ENCODE data around the gene FMNL2.

Gene FMNL2

GRCh38 chr2:152339556-152340286 is 4.7 kb downstream of the FMNL2 start:
- no peak for DNase-seq

DNA sequence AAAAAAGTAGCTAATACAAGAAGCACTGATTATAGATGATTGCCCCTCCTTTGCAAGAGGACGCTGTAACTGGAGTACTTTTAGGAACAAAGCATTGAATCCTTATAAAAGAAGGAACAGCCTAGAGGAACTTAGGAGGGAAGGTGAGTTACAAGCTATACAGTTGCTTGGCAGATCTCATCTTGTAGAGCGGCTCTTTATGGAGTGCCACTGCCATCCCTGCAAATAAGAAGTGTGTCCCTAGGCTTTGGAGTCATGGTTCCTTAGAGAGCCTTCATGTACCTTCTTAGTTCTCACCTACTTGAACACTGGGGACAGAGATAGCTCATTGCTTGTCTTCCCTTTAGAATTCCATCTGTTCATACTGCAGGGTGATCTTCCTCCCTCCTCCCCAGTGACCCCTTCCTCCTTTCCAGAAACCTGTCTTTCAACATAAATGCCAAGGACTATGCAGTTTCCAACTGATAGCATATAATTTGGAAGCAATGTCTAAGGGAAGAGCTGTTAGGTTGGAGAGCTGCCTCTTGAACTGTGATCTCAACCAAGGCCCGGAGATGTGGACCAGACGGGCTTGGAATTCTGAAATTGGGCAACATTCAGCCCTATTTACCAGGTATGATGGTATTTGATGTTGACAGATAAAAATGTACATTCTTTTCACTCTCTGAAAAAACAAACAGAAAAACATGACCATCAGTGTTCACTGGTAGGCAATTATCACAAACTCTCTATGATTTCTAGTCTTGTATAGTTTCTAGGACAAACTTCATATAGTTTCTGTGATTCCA is 7.5 kb downstream of the FMNL2 start:
- DNase-seq, result no peak

DNA sequence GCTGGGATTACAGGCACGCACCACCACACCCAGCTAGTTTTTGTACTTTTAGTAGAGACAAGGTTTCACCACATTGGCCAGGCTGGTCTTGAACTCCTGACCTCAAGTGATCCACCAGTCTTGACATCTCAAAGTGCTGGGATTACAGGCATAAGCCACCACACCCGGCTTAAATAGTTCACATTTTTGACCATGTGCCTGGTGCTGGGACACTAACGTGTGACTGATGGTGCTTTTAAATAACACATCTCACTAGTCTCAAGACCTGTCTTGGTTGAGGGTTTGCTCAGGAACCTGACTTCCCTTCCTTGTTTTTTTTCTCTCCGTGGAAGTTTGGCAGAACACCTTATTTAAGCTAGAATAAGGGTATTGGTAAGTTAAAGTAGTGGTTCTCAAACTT is 8.5 kb downstream of the FMNL2 start:
- no peak for DNase-seq

DNA sequence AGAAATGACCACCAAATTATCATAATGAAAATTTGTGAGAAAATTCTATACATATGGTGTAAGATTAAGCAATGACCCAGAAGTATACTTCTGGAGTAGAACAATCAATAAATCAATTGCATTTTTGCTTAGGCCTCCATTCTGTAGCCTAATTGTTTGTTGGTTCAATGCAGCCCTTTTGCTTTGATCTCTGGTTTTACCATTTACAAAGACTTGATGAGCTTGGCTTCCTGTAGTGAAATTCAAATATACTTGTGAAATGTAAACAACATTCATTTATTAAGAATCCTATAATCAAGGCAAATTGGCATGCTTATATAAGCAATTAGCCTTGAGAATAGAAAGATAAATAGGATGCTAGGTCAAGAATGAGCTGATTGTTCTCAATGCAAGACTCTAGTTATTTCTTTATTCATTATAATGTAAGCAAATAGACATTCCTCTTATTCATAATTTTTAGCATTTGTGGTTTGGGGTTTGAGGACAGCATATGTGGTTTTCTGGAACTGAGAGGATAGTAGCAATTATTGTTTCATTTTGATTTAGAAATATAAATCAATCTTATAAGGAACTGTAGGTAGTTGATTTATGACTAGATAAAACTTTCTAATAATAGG is 9.7 kb downstream of the FMNL2 start:
- no peak for DNase-seq

GRCh38 chr2:152347076-152347475 is 12.1 kb downstream of the FMNL2 start:
- no peak for DNase-seq

DNA sequence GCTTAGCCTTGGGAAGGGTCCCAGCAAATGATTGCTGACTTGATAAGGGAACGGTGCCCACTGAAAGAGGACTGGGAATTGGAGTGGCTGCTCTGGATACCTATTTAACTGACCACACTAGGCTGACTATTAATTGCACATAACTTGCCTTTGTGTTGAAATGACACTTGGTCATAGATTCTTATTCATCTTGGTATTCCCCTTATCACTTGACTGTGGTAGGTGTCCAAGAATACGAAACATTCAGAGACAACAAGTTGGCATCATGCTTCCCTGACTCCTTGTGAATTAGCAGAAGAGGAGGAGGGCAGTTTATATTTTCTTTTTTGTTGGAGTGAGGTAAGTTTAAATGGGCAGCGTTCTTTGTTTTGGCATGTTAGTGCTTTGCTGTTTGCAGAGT is 13.4 kb downstream of the FMNL2 start:
- DNase-seq, result no peak

- DNase-seq, result no peak
These were observed 14.4 kb downstream of the FMNL2 start for GRCh38 chr2:152349416-152349815.

DNA sequence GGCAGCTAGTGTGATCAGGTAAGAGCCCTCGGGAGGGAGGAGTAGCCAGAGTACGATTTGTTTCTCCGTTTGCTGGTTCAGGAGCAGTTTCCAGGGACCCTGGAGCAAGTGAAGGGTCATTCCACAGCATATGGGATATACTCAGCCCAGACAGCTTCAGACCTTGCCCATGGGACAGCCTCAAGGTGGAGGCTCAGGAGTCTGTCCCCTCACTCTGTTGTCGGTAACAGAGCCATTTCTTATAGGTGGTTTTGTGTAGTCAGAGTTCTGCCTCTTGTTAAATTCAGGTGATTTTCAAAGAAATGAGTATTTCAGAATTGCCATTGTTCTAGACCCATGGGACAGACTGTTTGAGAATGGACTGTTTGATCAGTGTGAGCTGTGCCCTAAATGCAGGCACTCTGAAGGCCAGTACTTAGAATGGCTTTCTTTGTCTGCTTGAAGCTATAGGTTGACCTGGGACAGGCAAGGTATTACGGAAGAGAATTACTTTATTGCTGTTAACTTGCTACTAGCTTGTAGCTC is 15.2 kb downstream of the FMNL2 start:
- no peak for DNase-seq

GRCh38 chr2:152352616-152353015 is 17.6 kb downstream of the FMNL2 start:
- no peak for DNase-seq

DNA sequence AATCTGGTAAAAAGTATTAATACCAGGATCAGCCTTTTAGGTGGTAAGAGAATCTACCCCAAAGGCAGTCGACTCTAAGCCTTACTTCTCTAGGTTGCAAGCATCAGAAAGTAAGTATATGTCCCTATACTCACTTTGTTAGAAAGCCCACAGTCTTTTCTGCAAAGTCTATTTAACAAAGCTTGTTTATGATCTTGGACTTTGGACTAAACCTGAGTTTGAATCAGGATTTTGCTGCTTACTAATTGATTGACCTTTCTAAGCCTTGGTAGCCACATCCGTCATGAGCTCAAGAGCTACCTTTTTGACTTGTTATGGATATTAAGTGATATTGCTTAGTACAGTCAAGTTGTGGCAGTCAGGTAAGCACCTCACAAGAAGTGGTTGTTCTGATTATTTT is 18.4 kb downstream of the FMNL2 start:
- DNase-seq, result no peak

DNA sequence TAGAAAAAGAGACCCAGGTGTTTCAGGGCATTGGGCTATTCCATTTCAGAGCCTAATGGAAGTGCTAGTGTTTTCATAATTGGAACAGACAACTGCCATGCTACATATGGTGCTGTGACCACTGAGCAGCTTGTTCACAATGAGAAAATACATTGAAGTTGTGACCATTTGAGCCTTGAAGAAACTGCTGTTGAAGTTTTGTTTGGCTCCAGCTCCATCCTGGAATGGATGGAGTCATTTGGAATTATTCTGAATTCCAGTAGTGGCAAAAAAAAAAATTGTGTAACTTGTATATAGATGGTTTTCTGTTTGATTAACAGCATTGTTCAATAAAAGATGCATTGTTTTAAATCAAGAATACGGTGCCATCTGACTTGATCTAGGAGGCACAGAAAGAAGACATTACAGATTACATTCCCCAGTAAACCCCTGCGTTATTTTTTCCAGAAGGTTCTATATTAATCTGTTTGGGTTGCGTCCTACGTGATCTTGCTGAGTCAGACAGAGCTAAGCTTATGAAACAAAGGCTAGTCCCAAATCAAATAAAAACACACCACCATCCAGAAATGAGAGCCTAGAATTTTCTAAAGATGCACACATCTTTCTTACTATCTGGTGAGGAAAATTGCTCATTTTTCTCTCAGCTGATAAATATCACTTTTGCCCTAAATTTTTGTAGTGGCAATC is 19.2 kb downstream of the FMNL2 start:
- no peak for DNase-seq

DNA sequence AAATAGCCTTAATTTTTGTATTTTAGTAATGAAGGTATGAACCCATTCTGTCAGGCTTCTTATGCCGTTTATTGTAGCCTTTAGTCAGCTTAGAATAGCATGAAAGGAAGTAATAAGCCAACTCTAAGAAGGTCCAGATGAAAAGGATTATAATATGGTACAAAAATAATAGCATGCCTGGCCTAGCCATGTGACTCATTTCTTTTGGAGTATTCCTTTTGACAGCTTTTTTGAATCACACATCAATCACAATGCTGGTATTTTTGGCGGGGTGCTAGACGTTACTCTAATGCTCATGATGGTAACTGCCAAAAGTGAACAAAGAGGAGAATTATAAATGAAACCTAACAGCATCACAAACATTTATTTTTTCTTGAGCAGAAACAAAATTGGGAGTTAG is 19.9 kb downstream of the FMNL2 start:
- DNase-seq, result peak in 1 of 2 experiments; percentile 42

- DNase-seq, result no peak
These were observed 20.4 kb downstream of the FMNL2 start for GRCh38 chr2:152355409-152355831.

GRCh38 chr2:152359573-152360363 is 24.8 kb downstream of the FMNL2 start:
- DNase-seq, result no peak

DNA sequence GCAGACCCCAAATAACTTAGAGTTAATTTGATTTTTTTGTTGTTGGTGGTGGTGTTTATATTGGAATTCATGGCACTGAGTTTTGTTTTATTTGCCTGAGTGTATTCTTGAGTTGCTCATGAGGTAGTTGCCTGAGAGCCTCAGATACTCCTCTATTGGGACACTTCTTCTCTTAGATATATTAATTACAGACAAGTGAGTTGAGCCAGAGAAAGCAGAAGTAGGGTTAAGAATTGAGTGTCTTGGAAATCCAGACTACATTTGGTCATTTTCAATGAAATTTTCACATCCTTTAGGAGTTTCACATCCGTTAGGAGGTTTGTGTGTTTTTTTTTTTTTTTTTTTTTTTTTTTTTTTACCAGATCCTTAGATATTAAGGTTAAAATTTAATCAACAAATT is 29.0 kb downstream of the FMNL2 start:
- DNase-seq, result no peak

GRCh38 chr2:152367547-152368390 is 32.8 kb downstream of the FMNL2 start:
- no peak for DNase-seq

DNA sequence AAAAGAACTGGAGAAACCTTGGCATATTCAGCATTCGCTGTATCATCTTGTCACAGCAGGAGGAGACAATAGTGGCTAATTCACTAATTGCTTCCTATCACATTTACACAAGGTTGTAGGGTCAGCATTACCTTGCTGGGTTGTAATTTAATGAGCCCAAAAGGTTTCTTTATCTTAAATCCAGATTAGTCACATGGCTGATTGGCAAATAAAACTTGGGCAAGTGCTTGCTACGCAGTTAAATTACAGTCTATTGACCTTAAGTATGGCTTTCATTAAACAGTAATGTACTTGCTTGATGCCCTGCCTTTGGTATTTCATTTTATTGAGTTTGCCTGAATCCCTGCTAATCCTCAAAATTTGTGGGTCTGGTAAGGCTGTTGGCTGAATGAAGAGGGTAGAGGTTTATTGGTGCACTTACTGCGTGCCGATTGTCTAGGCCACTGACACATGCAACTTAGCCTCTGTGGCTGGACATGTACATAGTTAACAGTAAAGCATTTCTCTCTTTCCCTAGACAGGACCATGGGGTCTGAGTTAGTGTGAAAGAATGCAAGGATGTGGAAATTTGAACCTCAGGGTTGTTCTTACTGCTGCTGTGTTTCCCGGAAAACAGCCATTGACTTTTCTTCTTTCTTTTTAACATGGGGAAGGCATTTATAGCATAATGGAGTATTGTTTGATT is 34.3 kb downstream of the FMNL2 start:
- no peak for DNase-seq

GRCh38 chr2:152370783-152371182 is 35.8 kb downstream of the FMNL2 start:
- no peak for DNase-seq

DNA sequence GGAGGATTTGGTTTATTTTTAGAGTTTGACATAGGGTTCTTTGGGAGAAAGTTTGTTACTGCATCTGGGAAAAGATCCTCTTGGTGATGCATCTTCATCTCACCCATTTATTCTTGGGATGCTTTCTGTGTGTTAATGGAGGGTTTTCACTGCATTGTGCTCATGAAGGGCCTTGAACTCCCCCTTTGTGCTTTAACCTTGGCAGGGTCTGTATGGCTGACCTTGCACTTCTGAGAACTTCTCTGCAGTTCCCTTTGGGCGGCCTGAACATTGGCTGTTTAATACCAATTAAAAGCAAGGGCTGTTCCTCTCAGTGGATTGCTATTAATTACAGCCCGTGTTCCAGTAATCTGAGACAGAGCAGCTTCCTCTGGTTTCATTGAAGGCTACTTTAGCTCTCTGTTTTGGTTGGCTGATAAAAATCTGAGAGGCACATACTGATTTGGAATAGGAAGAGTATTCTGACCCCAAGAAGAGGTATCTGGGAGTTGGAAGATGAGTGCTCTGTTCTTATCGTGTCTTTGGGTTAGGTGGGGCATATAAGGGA is 37.5 kb downstream of the FMNL2 start:
- no peak for DNase-seq

GRCh38 chr2:152375174-152375573 is 40.2 kb downstream of the FMNL2 start:
- no peak for DNase-seq

Measured in NCI-H446 (cell line).